SK-N-MC (cell line): ENCODE results near the gene NPTN.

ENCODE experiments used
- EZH2 ChIP-seq: fragments of 200-600 bp; sonication (generic); IDR thresholded peaks from one replicate; pipeline ENCODE4 v1.6.1; 2017; ENCODE audit warnings: antibody characterized with exemption
- POLR2AphosphoS5 ChIP-seq: IDR thresholded peaks from 2 replicates; pipeline ENCODE4 v1.6.1; 2012; ENCODE audit warnings: mild to moderate bottlenecking, low read depth, low read length, borderline replicate concordance

DNA sequence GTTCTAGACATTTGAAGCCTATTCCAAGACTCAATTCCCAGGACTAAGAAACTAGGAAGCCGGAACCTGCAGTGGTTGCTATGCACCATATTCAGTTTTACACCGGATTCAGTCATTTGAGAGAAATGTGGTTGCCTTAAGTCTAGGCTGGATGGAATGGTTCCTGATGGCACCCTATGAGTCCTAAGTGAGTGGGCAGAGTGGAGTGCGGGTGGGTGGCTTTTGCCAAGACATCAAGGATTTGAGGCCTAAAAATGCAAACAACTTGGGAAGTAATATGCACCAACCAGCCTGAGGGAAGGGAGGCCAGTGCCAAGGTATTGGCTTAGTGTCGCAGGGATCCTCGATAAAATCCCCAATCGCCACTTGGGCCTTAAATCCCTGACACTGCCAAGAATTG is 46.8 kb upstream of the NPTN start:
- no peak for TF ChIP-seq POLR2AphosphoS5
- no peak for TF ChIP-seq EZH2
